GM12878 (cell line): ENCODE measurements around the gene YBEY. TPM values are rescaled to one million over a fixed set of nuclear protein-coding genes. Genes with fewer than 3 reads are reported as not detected.
A peak's percentile ranks its signal among the peaks of the same experiment; 100 is the strongest.

ENCODE experiments used
- ATAC-seq: fragments of 200-7000 bp; cut with Tn5 transposase; 3 replicates; pipeline ENCODE4 v1.9.1; 2020; ENCODE audit warnings: mild to moderate bottlenecking, moderate library complexity
- BruUV-seq: library from RNA; stranded (reverse); fragments of 400-500 nt; replicated peaks from 2 replicates; lab custom pipeline; 2021; lab: Mats Ljungman, UMichigan
- CTCF ChIA-PET: fragments of 300-600 bp; sonication (Branson Sonifier 250); formaldehyde crosslinking; extraction: SDS; loops from one replicate; lab custom pipeline; 2021; ENCODE audit warnings: inconsistent platforms; lab: Yijun Ruan, JAX
- POLR2A ChIA-PET: fragments of 350-600 bp; formaldehyde crosslinking; extraction: SDS; loops from one replicate; lab custom pipeline; 2021; ENCODE audit warnings: inconsistent platforms; lab: Charles Lee
- RAD21 ChIA-PET: fragments of 300-600 bp; sonication (Branson Sonifier 250); formaldehyde crosslinking; loops from one replicate; lab custom pipeline; 2023; ENCODE audit warnings: antibody characterized with exemption; ENCODE audit not compliant: unreplicated experiment; lab: Charles Lee
- SMC1A ChIA-PET: fragments of 300-600 bp; sonication (Branson Sonifier 250); formaldehyde crosslinking; loops from one replicate; lab custom pipeline; 2023; ENCODE audit not compliant: unreplicated experiment, uncharacterized antibody; lab: Charles Lee
- DNase-seq: peaks from one replicate; pipeline ENCODE4 v3.0.0-alpha.2; 2011; ENCODE audit warnings: low read depth, low spot score
- FAIRE-seq: peaks from 3 replicates; lab custom pipeline; 2011; peaks lifted over from hg19 to GRCh38; lab: Jason Lieb, UNC
- H2AFZ ChIP-seq: 2 replicates; pipeline ENCODE4 v1.6.0; 2011; ENCODE audit warnings: low read depth, low read length, control low read depth; ENCODE audit not compliant: control insufficient read depth
- H3K27ac ChIP-seq: 2 replicates; pipeline ENCODE4 v1.5.1; 2011; ENCODE audit warnings: control low read depth; ENCODE audit not compliant: control insufficient read depth, insufficient read depth
- H3K27me3 ChIP-seq, 2 experiments: replicated peaks in 1 of 2; 2 replicates each; pipeline versions ENCODE4 v1.6.0 to v1.6.1; 2011; ENCODE audit warnings: low read length in 1 of 2; ENCODE audit not compliant: control insufficient read depth in 2 of 2, insufficient read depth in 2 of 2
- H3K36me3 ChIP-seq, 2 experiments: 2 replicates each; pipeline ENCODE4 v1.5.1; 2011; ENCODE audit warnings: low read length in 1 of 2; ENCODE audit not compliant: control insufficient read depth in 2 of 2, insufficient read depth in 2 of 2
- H3K4me1 ChIP-seq: 2 replicates; pipeline ENCODE4 v1.6.1; 2011; ENCODE audit warnings: mild to moderate bottlenecking, low read length, moderate library complexity, mixed read lengths; ENCODE audit not compliant: control insufficient read depth, insufficient read depth
- H3K4me2 ChIP-seq: 2 replicates; pipeline ENCODE4 v1.6.0; 2011; ENCODE audit warnings: control low read depth; ENCODE audit not compliant: control insufficient read depth, insufficient read depth
- H3K4me3 ChIP-seq: fragments of 200-600 bp; sonication (generic); 2 replicates; pipeline ENCODE4 v1.5.1; 2016
- H3K79me2 ChIP-seq: 2 replicates; pipeline ENCODE4 v1.6.0; 2011; ENCODE audit warnings: low read length; ENCODE audit not compliant: control insufficient read depth, insufficient read depth
- H3K9ac ChIP-seq: 2 replicates; pipeline ENCODE4 v1.8.0; 2011; ENCODE audit warnings: low read length, control low read depth, mixed read lengths; ENCODE audit not compliant: control insufficient read depth, insufficient read depth
- H3K9me3 ChIP-seq: replicated peaks from 3 replicates; pipeline ENCODE4 v1.5.1; 2011; ENCODE audit warnings: mild to moderate bottlenecking, low read length; ENCODE audit not compliant: control insufficient read depth, insufficient read depth
- H4K20me1 ChIP-seq: 2 replicates; pipeline ENCODE4 v1.6.0; 2011; ENCODE audit not compliant: control insufficient read depth, insufficient read depth
- CBFB ChIP-seq: IDR thresholded peaks from 2 replicates; pipeline ENCODE4 v1.6.1; 2016; ENCODE audit warnings: antibody characterized with exemption, low read depth
- CHD4 ChIP-seq: fragments of 200-600 bp; sonication (generic); IDR thresholded peaks from 2 replicates; pipeline ENCODE4 v1.6.1; 2016; ENCODE audit warnings: mild to moderate bottlenecking
- CREM ChIP-seq: IDR thresholded peaks from 2 replicates; pipeline ENCODE4 v1.6.1; 2014; ENCODE audit warnings: antibody characterized with exemption, low read depth
- FOS ChIP-seq: IDR thresholded peaks from 3 replicates; pipeline ENCODE4 v1.6.1; 2011; ENCODE audit warnings: borderline replicate concordance; ENCODE audit not compliant: insufficient read length; ENCODE audit errors: extremely low read depth
- HCFC1 ChIP-seq: fragments of 150-350 bp; IDR thresholded peaks from 2 replicates; pipeline ENCODE4 v1.6.1; 2014; ENCODE audit warnings: low read length
- IRF3 ChIP-seq: fragments of 450-650 bp; IDR thresholded peaks from 2 replicates; pipeline ENCODE4 v1.6.1; 2014; ENCODE audit warnings: mild to moderate bottlenecking
- JUNB ChIP-seq: IDR thresholded peaks from 2 replicates; pipeline ENCODE4 v1.6.1; 2016; ENCODE audit warnings: antibody characterized with exemption, mild to moderate bottlenecking
- JUND ChIP-seq: IDR thresholded peaks from 2 replicates; pipeline ENCODE4 v1.6.1; 2012; ENCODE audit warnings: low read depth, mild to moderate bottlenecking, low read length, improper control_type of control experiment, moderate library complexity
- NR2C1 ChIP-seq: fragments of 450-650 bp; IDR thresholded peaks from 2 replicates; pipeline ENCODE4 v1.6.1; 2017; ENCODE audit warnings: antibody characterized with exemption, mild to moderate bottlenecking, moderate library complexity
- PML ChIP-seq: IDR thresholded peaks from 2 replicates; pipeline ENCODE4 v1.6.1; 2012; ENCODE audit warnings: low read length, inconsistent platforms
- RBBP5 ChIP-seq: fragments of 200-600 bp; sonication (generic); conservative IDR thresholded peaks from 2 replicates; pipeline ENCODE4 v1.6.1; 2016
- RCOR1 ChIP-seq: conservative IDR thresholded peaks from 2 replicates; pipeline ENCODE4 v1.6.1; 2012; ENCODE audit warnings: low read depth, low read length, improper control_type of control experiment
- SREBF1 ChIP-seq: IDR thresholded peaks from 2 replicates; pipeline ENCODE4 v1.6.1; 2012; ENCODE audit warnings: mild to moderate bottlenecking, low read length
- SUZ12 ChIP-seq: fragments of 200-600 bp; sonication (generic); IDR thresholded peaks from one replicate; pipeline ENCODE4 v1.6.1; 2018; ENCODE audit warnings: antibody characterized with exemption, mild to moderate bottlenecking; ENCODE audit not compliant: unreplicated experiment
- WRNIP1 ChIP-seq: IDR thresholded peaks from 2 replicates; pipeline ENCODE4 v1.6.1; 2011; ENCODE audit warnings: low read depth, low read length, improper control_type of control experiment, borderline replicate concordance
- WGBS: methylation state at CpG from one replicate; pipeline ENCODE4 v1.1.6; 2016; ENCODE audit warnings: low lambda C conversion rate; ENCODE audit not compliant: insufficient replicate concordance, insufficient coverage; ENCODE audit errors: missing lambda C conversion rate; 5-methylcytosine and 5-hydroxymethylcytosine counted together
- in situ Hi-C: fragments of 300-500 bp; cut with MboI; formaldehyde crosslinking; loops from 9 replicates; pipeline ENCODE4 v1.14.3; 2018; ENCODE audit warnings: mixed read lengths
- intact Hi-C: fragments of 100-400 bp; cut with micrococcal nuclease; formaldehyde crosslinking; loops from one replicate; pipeline ENCODE4 v1.14.2; 2022; ENCODE audit not compliant: unreplicated experiment
- polyA plus RNA-seq, 11 experiments: library from polyadenylated mRNA; depleted of rRNA in 4 of 11; unstranded in 6 of 11; stranded (reverse) in 5 of 11; fragments of >200 nt; fragmentation: Nextera tagmentation in 4 of 11; fragmentation: Illumina TruSeq in 1 of 11; extraction: Ambion mirVana in 4 of 11; extraction: Trizol in 1 of 11; gene quantifications; 1 replicate in 1 of 11; 2 replicates in 10 of 11; pipeline versions ENCODE4 v1.2.1 to v1.2.3, GENCODE V29; 2011 to 2016; ENCODE audit warnings: inconsistent platforms in 2 of 11, missing spikeins in 2 of 11, low read depth in 1 of 11
- total RNA-seq, 4 experiments: library from RNA; depleted of rRNA in 3 of 4; stranded (reverse); fragments of >200 nt in 3 of 4; fragmentation: Illumina TruSeq in 1 of 4; extraction: Trizol in 1 of 4; gene quantifications; 2 replicates each; pipeline versions ENCODE4 v1.2.1 to v1.2.3, GENCODE V29; 2013 to 2021
- TF ChIP-seq, protein P1 (sequence below): IDR thresholded peaks from 2 replicates; pipeline ENCODE4 v1.6.1; 2011; ENCODE audit warnings: low read depth, mild to moderate bottlenecking, low read length, moderate library complexity, borderline replicate concordance; ENCODE audit errors: extremely low read depth
- TF ChIP-seq, protein P2 (sequence below): fragments of 150-350 bp; IDR thresholded peaks from 2 replicates; pipeline ENCODE4 v1.6.1; 2016; ENCODE audit warnings: low read depth, low read length

Gene YBEY
- total and polyA plus RNA-seq, 10 of the 15 experiments (the other 5 are each of a cell fraction or from before 2014, with no cell fraction given) = 6.5 to 31.4 (median 18.5) TPM

- no peaks in the 10 kb centered on the region for H4K20me1 ChIP-seq
- intact Hi-C loops (loop anchor here (1.0 to 5.0 kb wide), 3 partner anchors 72 to 133 kb away; partner anchors contain the start of genes DIP2A and LSS), in situ Hi-C loops (no loop called here)
- H2AFZ ChIP-seq = peak overlapping the region; percentile 78
- no TSS peak for BruUV-seq
- SMC1A ChIA-PET = interaction anchor here (1.5 to 1.7 kb wide), 2 partner anchors 176 to 181 kb away, joined by 3 to 12 read pairs; no protein-coding TSS in a partner anchor
- FAIRE-seq (no peak), DNase-seq (no peak), ATAC-seq (peak; percentile 84)
- peaks cover 57% of the 10 kb centered on the region for H3K79me2 ChIP-seq
- POLR2A ChIA-PET = interaction anchor here (0.6 to 1.4 kb wide), 2 partner anchors 36 to 44 kb away, joined by 3 to 7 read pairs; no protein-coding TSS in a partner anchor
- H3K27ac ChIP-seq = peak overlapping the region; percentile 83
- 1% methylated on average over 80 of the region's 98 CpGs for WGBS
- peak overlapping the region; percentile 96 for H3K9ac ChIP-seq
- no peaks in the 10 kb centered on the region for H3K9me3 ChIP-seq
- peak overlapping the region; percentile 88 for H3K4me3 ChIP-seq
- RAD21 ChIA-PET = interaction anchor here (1.4 to 2.6 kb wide), 4 partner anchors 40 to 181 kb away, joined by 6 to 17 read pairs (median 10); no protein-coding TSS in a partner anchor
- CTCF ChIA-PET = interaction anchor here (0.6 to 1.9 kb wide), 8 partner anchors 39 to 653 kb away, joined by 3 to 23 read pairs (median 6); partner anchors contain the start of genes MCM3AP and YBEY
- peaks cover 0 to 2% of the 10 kb centered on the region in 2 experiments; a peak in 3 of 4 replicates for H3K36me3 ChIP-seq
- H3K4me2 ChIP-seq = peak overlapping the region; percentile 62
- peaks cover 5% of the 10 kb centered on the region for H3K4me1 ChIP-seq
- no peaks in the 10 kb centered on the region for H3K27me3 ChIP-seq
- TF ChIP-seq SREBF1 (no peak), JUNB (no peak), CBFB (no peak), SUZ12 (no peak), JUND (no peak), PML (no peak), HCFC1 (no peak), RCOR1 (no peak), FOS (no peak), RBBP5 (no peak), CREM (no peak), WRNIP1 (no peak), CHD4 (no peak), NR2C1 (no peak), IRF3 (no peak)
- TF ChIP-seq, protein P1, sequence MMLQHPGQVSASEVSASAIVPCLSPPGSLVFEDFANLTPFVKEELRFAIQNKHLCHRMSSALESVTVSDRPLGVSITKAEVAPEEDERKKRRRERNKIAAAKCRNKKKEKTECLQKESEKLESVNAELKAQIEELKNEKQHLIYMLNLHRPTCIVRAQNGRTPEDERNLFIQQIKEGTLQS = no peak
- TF ChIP-seq, protein P2, sequence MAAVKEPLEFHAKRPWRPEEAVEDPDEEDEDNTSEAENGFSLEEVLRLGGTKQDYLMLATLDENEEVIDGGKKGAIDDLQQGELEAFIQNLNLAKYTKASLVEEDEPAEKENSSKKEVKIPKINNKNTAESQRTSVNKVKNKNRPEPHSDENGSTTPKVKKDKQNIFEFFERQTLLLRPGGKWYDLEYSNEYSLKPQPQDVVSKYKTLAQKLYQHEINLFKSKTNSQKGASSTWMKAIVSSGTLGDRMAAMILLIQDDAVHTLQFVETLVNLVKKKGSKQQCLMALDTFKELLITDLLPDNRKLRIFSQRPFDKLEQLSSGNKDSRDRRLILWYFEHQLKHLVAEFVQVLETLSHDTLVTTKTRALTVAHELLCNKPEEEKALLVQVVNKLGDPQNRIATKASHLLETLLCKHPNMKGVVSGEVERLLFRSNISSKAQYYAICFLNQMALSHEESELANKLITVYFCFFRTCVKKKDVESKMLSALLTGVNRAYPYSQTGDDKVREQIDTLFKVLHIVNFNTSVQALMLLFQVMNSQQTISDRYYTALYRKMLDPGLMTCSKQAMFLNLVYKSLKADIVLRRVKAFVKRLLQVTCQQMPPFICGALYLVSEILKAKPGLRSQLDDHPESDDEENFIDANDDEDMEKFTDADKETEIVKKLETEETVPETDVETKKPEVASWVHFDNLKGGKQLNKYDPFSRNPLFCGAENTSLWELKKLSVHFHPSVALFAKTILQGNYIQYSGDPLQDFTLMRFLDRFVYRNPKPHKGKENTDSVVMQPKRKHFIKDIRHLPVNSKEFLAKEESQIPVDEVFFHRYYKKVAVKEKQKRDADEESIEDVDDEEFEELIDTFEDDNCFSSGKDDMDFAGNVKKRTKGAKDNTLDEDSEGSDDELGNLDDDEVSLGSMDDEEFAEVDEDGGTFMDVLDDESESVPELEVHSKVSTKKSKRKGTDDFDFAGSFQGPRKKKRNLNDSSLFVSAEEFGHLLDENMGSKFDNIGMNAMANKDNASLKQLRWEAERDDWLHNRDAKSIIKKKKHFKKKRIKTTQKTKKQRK = no peak
Measured at GRCh38 chr21:46324390-46325072, 38.4 kb downstream of the YBEY start.
